Measurements from ENCODE around the gene TMEM52B. TPM values are rescaled to one million over a fixed set of nuclear protein-coding genes. Genes with fewer than 3 reads are reported as not detected.

The TMEM52B gene
- total and polyA plus RNA-seq, 2 of the 13 experiments (the other 11 are each of a cell fraction or from before 2014, with no cell fraction given) = not detected

- no peaks in the 10 kb centered on the region for H3K4me1 ChIP-seq (ENCODE audit: insufficient read depth, low read length)
- no peaks in the 10 kb centered on the region for H3K79me2 ChIP-seq (ENCODE audit: insufficient read depth, low read length)
- H4K20me1 ChIP-seq (ENCODE audit: insufficient read depth, low read length) = no peaks in the 10 kb centered on the region
- H3K9me3 ChIP-seq (ENCODE audit: low read length) = no peaks in the 10 kb centered on the region
- no peak overlapping the region for H3K27ac ChIP-seq (ENCODE audit: extremely low read length, insufficient read depth, low read length)
- POLR2A ChIA-PET = no interaction called here
- H3K9ac ChIP-seq (ENCODE audit: insufficient read depth, low read depth, low read length) = no peak overlapping the region
- in situ Hi-C loops (cut with HindIII; ENCODE audit: extremely low pct_ligation_motif_present, low pct_unique_long_range_greater_than_20kb) = no loop called here
- ATAC-seq (no peak), FAIRE-seq (no peak), DNase-seq (ENCODE audit: low spot score) (no peak)
- no peaks in the 10 kb centered on the region for H3K36me3 ChIP-seq (replicated peaks in 1 of 2; ENCODE audit: control insufficient read depth in 1 of 2, insufficient read depth in 2 of 2, low read length in 2 of 2)
- BruUV-seq (replicated peaks) = no TSS peak
- 0% methylated on average over 1 of the region's 1 CpG for WGBS (ENCODE audit: low lambda C conversion rate)
- H3K4me3 ChIP-seq (replicated peaks in 1 of 3; ENCODE audit: insufficient read depth in 1 of 3, low read depth in 2 of 3, low read length in 3 of 3) = no peak overlapping the region
- CTCF ChIA-PET (ENCODE audit: low intra/inter-chr PET ratio, low total read pairs) = no interaction called here
- intact Hi-C loops (cut with micrococcal nuclease; ENCODE audit: unreplicated experiment) = loop anchor here (5.0 kb wide), 1 partner anchor 331 kb away; no protein-coding TSS in a partner anchor
- no peak for TF ChIP-seq ZNF549 (CRISPR knock-in tag; IDR thresholded peaks at IDR 0.05)
- TF ChIP-seq ZNF232 (CRISPR knock-in tag; IDR thresholded peaks at IDR 0.05; ENCODE audit: borderline replicate concordance) = no peak
- TF ChIP-seq KAT8 (CRISPR knock-in tag; IDR thresholded peaks at IDR 0.05) = no peak
- TF ChIP-seq DR1 (CRISPR knock-in tag; IDR thresholded peaks at IDR 0.05) = no peak
- TF ChIP-seq ZNF792 (CRISPR knock-in tag; IDR thresholded peaks at IDR 0.05) = no peak
- TF ChIP-seq SRF (IDR thresholded peaks at IDR 0.05; ENCODE audit: low read depth, low read length) = no peak
- TF ChIP-seq ZNF326 (CRISPR knock-in tag; IDR thresholded peaks at IDR 0.05; ENCODE audit: borderline replicate concordance) = no peak
- TF ChIP-seq ZNF589 (CRISPR knock-in tag; conservative IDR thresholded peaks at IDR 0.05) = no peak
- TF ChIP-seq ZNF138 (CRISPR knock-in tag; IDR thresholded peaks at IDR 0.05; ENCODE audit: low read depth) = no peak
- TF ChIP-seq ARHGAP35 (CRISPR knock-in tag; IDR thresholded peaks at IDR 0.05; ENCODE audit: borderline replicate concordance) = no peak
- TF ChIP-seq HOXA7 (CRISPR knock-in tag; IDR thresholded peaks at IDR 0.05) = no peak
- TF ChIP-seq ZNF143 (CRISPR knock-in tag; IDR thresholded peaks at IDR 0.05) = no peak
- TF ChIP-seq PHF21A (CRISPR knock-in tag; IDR thresholded peaks at IDR 0.05) = no peak
- no peak for TF ChIP-seq CENPBD1 (CRISPR knock-in tag; IDR thresholded peaks at IDR 0.05; ENCODE audit: borderline replicate concordance, low read depth)
- TF ChIP-seq GPBP1L1 (CRISPR knock-in tag; IDR thresholded peaks at IDR 0.05) = no peak
- H3K4me2 ChIP-seq (ENCODE audit: low read depth, low read length) = no peak overlapping the region
- H2AFZ ChIP-seq (ENCODE audit: low read length) = no peak overlapping the region
- no peaks in the 10 kb centered on the region; a peak in 1 of 5 replicates for H3K27me3 ChIP-seq (ENCODE audit: control insufficient read depth in 1 of 2, insufficient read depth in 2 of 2, low read length in 2 of 2)
Measured at GRCh38 chr12:10142976-10143589, 35.7 kb upstream of the TMEM52B start.

Measured in HepG2 (cell line).